Measurements from ENCODE around the gene GREM2.

GRCh38 chr1:240503036-240503435 is 108.9 kb downstream of the GREM2 start:
- TF ChIP-seq CTCF (conservative IDR thresholded peaks at IDR 0.05; ENCODE audit: low read length) (no peak), EZH2phosphoT487 (IDR thresholded peaks at IDR 0.05; ENCODE audit: borderline replicate concordance) (no peak)

Data from Loucy (cell line).